IPS-18c (cell line): ENCODE measurements around the gene COPA.

ENCODE experiments used
- H3K4me3 ChIP-seq: 2 replicates; pipeline ENCODE4 v1.7.0; 2013; ENCODE audit warnings: low read depth, mild to moderate bottlenecking, low read length, moderate library complexity; ENCODE audit not compliant: insufficient read depth
- H3K9me3 ChIP-seq: one replicate; pipeline ENCODE4 v1.6.1; 2013; ENCODE audit warnings: mild to moderate bottlenecking, low read length, moderate library complexity; ENCODE audit not compliant: control insufficient read depth, insufficient read depth

Gene COPA

GRCh38 chr1:160366731-160367515 lies 23.9 kb upstream of the COPA start, which contains the start of gene NHLH1:
Gene NHLH1, plus strand, starts transcription at chr1:160367071. Its CDS starts 3,661 bp downstream, at chr1:160370732.
- Histone ChIP-seq H3K4me3 (no peak within 1 kb of the TSS), H3K9me3 (peaks cover 2% of the 10 kb centered on the region)

- H3K4me3 ChIP-seq: no peak overlapping the region
- peaks cover 1% of the 10 kb centered on the region for H3K9me3 ChIP-seq
Observed at GRCh38 chr1:160365325-160365724, 22.3 kb upstream of the COPA start.

DNA sequence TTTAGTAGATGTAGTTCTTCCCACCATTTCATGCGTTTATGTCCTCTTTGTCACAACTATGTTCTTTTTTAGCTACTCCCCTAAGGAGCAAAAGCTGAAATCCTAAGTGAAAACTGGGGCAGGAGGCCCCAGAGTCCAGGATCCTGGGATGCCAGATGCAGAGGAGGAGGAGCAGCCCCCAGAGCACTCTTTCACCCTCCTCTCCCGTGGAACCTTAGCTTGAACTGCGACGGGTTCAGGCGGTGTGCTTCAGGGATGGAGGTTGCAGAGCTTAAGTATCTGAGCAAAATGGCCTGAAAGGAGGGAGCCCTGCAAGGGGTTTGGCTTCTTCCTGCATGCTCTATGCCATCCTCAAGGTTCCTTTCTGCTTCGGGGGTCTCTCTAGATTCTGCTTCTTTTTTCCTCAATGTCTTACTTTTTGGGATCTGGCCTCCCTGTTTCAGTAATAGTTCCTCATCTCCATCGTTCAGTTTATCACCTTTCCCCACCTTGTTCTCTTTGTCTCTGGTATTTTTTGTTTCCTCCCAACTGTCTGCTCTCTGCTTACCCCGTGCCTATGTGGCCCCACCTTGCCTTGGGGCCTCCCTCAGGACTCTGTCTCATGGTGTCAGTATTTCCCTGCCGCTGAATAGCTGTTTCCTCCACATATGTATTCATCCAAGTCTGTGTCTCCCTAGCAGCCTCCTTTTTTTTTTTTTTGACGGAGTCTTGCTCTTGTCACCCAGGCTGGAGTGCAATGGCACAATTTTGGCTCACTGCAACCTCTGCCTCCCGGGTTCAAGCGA lies 21.1 kb upstream of the COPA start:
- Histone ChIP-seq H3K9me3 (no peaks in the 10 kb centered on the region), H3K4me3 (no peak overlapping the region)

DNA sequence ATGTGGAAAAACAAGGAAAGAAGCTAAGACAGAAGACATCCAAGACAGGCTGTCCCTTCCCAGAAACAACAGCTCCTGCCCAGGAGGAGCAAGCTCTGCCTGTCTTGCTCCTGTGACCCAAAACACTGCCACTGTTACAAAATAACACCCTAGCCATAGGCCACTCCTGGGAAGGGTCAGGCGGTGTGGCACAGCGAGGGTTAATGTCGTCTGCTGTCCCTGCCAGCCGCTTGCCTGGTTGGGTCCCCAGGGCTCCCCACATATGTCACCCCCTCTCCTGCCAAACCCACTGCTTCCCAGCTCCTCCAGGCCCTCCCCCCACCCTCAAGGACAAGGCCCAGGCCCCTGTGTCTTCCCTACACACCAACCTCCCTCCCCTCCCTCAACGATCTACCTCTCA lies 20.0 kb upstream of the COPA start:
- H3K4me3 ChIP-seq: no peak overlapping the region
- no peaks in the 10 kb centered on the region for H3K9me3 ChIP-seq

GRCh38 chr1:160362168-160362957 lies 19.3 kb upstream of the COPA start:
- H3K4me3 ChIP-seq: no peak overlapping the region
- H3K9me3 ChIP-seq: no peaks in the 10 kb centered on the region

GRCh38 chr1:160361814-160362167 lies 18.7 kb upstream of the COPA start:
- Histone ChIP-seq H3K9me3 (no peaks in the 10 kb centered on the region), H3K4me3 (no peak overlapping the region; the same call in 1 of the 2 replicates)

DNA sequence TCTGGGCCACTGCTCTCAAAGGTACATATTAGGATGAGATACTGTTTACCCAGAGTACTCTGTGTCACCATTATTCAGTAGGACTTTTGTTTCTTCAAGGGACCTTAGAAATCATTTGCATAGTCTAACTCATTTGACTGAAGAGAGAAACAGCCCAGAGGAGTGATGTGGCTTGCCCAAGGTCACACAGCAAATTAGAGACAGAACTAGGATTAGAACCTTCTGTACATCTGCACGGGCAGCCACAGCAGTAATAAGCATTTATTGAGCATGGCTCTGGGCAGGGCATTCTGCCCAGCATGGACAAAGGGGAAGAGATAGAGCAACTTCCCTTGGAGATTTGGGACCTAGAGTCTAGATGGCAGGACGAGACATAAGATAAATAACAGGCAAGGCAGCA lies 18.1 kb upstream of the COPA start:
- Histone ChIP-seq H3K4me3 (no peak overlapping the region), H3K9me3 (no peaks in the 10 kb centered on the region)

GRCh38 chr1:160360227-160360695 lies 17.2 kb upstream of the COPA start:
- no peaks in the 10 kb centered on the region for H3K9me3 ChIP-seq

DNA sequence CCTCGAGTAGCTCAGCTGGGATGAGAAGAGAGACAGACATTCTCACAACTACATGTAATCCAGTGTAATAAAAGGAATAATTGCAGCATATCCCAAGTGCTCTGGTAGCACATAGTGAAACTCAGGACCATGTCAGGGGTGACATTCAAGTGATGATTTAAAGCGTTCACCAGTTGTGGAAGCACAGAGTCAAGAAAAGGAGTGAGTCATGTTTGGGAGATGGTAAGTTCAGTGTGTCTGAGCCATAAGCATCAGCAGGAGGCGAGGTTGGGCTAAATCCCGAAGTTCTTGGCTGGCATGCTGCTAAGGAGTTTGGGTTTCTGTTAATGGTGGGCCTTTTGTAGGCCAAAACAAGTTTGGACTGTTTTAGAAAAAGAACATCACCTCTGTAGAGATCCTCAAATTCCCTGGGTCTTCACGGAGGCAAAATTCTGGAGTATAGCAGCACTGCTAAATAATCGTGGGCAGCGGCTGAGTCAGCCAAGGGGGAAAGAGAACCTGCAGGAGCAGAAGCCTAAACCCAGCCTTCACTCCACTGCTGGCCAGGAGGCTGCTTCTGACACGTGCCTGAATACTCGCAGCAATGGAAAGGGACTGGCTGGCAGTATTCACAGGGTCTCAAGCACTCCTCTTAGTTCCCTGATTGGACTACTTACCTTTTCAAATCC lies 16.6 kb upstream of the COPA start:
- no peaks in the 10 kb centered on the region for H3K9me3 ChIP-seq
- no peak overlapping the region for H3K4me3 ChIP-seq

More at GRCh38 chr1:160360227-160360695, 17.2 kb upstream of the COPA start:
- no peak overlapping the region for H3K4me3 ChIP-seq

- H3K9me3 ChIP-seq: no peaks in the 10 kb centered on the region
- H3K4me3 ChIP-seq: no peak overlapping the region
Observed at GRCh38 chr1:160358073-160358472, 15.0 kb upstream of the COPA start.

GRCh38 chr1:160357286-160358002 lies 14.4 kb upstream of the COPA start:
- no peaks in the 10 kb centered on the region for H3K9me3 ChIP-seq
- H3K4me3 ChIP-seq: no peak overlapping the region

GRCh38 chr1:160354388-160354985 lies 11.4 kb upstream of the COPA start:
- no peaks in the 10 kb centered on the region for H3K9me3 ChIP-seq
- no peak overlapping the region for H3K4me3 ChIP-seq

DNA sequence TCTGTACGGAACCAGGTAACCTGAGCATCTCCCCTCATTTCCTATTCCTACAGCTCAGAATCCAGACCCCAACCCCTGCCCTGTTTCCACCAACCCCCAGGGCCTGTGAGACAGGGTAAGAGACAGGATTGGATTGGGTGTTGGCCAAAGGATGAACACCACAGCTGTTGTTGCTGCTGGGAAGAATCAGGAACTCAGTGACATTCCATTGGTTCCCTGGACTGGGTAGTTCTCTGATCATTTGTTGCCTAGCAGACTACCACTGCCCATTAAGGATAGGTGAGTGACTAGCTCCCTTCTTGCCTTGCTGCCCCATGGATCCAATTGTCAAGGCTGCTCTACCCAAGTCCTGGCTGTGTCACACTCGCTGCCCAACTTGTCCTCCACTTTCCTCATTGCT lies 10.2 kb upstream of the COPA start:
- Histone ChIP-seq H3K4me3 (no peak overlapping the region), H3K9me3 (no peaks in the 10 kb centered on the region)

DNA sequence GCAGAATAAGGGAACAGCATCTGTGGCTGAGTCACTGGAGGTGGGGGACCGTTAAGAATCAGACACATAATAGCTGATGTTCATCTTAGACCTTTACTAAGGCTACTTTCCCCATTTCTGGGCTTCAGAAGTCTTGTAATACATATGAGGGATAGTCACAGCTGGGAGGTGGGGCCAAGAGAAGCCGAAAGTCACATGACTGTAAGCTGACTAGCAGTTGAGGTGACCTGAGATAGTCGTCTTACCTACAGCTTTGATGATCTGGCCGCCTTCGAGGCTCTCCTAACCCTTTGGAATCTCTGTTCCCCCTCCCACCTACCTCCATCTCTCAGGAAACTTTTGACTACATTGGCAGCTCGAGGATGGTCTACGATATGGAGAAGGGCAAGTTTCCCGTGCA lies 9.5 kb upstream of the COPA start:
- H3K4me3 ChIP-seq: no peak overlapping the region
- no peaks in the 10 kb centered on the region for H3K9me3 ChIP-seq

DNA sequence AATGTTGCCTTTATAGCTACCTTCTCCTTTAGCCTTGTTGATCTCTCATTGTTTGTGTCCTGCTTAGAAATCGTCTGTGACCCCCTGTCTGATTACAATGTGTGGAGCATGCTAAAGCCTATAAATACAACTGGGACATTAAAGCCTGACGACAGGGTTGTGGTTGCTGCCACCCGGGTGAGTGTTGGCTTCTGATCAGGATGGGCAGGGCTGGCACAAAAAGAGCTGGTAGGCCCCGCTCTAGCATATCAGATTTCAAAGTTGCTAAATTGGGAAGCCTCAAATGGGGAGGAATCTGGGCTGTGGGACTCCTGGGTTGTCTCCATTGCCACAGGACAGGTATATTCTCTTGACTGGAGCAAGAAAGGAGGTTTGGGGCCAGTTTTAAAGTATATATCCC lies 8.6 kb upstream of the COPA start:
- Histone ChIP-seq H3K9me3 (no peaks in the 10 kb centered on the region), H3K4me3 (no peak overlapping the region)

DNA sequence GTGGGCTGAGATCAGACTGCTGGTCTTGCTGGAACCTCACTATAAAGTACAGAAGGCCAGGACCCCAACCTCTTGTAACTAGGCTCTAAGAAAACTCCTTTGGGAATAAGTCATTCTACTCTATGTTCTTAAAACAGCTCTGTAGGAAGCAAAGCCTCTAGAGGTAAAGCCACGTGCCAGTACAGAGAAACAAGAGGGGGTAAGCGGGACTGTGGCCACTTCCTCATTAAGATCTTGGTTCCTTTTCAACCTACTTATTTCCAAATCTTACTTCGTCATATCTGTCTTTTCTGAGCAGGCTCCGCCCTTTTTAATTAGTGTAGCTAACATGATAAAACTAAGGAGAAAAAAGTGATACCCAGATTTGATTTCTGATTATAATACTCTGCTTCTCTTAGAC lies 3.9 kb upstream of the COPA start:
- H3K9me3 ChIP-seq: no peaks in the 10 kb centered on the region
- H3K4me3 ChIP-seq: no peak overlapping the region
